ENCODE results near the gene C11orf86. TPM values are rescaled to one million over a fixed set of nuclear protein-coding genes. Genes with fewer than 3 reads are reported as not detected.

C11orf86 gene
- total and polyA plus RNA-seq, 2 of the 8 experiments (the other 6 are each of a cell fraction or from before 2014, with no cell fraction given) = 0.91 to 0.97 TPM

- TF ChIP-seq PHF8 (conservative IDR thresholded peaks at IDR 0.05; ENCODE audit: low read depth, low read length) (no peak), E2F6 (IDR thresholded peaks at IDR 0.05) (no peak)
These were observed 4.4 kb downstream of the C11orf86 start (continued) for GRCh38 chr11:66979336-66979980.
